Measurements from ENCODE around the gene TMEM95. TPM values are rescaled to one million over a fixed set of nuclear protein-coding genes. Genes with fewer than 3 reads are reported as not detected.

The TMEM95 gene
- total and polyA plus RNA-seq, 2 of the 8 experiments (the other 6 are each of a cell fraction or from before 2014, with no cell fraction given): not detected

DNA sequence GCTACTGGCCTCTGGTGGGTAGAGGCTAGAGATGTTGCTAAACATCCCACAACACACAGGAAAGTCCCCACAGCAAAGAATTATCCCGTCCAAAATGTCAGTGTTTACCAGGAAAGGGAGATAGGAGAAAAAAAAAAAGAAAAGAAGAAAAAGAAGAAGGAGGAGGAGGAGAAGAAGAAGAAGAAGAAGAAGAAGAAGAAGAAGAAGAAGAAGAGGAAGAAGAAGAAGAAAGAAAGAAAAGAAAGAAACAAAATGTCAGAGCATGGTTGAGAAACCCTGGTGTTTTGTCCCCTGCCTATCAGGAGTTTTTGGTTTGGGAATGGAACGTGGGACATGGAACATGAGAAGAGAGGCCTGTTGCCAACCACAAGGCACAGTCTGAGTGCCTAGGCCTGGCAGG, 2.4 kb downstream of the TMEM95 start (continued):
- no peak for TF ChIP-seq TBP (IDR thresholded peaks at IDR 0.05; ENCODE audit: low read depth, low read length)
- no peak for TF ChIP-seq RFX5 (IDR thresholded peaks at IDR 0.05; ENCODE audit: borderline replicate concordance, low read depth, low read length)
- no peak for TF ChIP-seq SP4 (IDR thresholded peaks at IDR 0.05; ENCODE audit: low read length)
- TF ChIP-seq BRCA1 (IDR thresholded peaks at IDR 0.05; ENCODE audit: low read depth, low read length): no peak
- no peak for TF ChIP-seq RNF2 (IDR thresholded peaks at IDR 0.05; ENCODE audit: borderline replicate concordance, low read depth, low read length, missing control alignments, poor library complexity, severe bottlenecking)
- no peak for TF ChIP-seq HDAC6 (IDR thresholded peaks at IDR 0.05; ENCODE audit: low read depth, low read length)
- no peak for TF ChIP-seq TEAD4 (IDR thresholded peaks at IDR 0.05; ENCODE audit: low read depth, low read length)

Data from H1 (cell line).